Erythroblast (primary cell): Measurements from ENCODE around the gene SKIC8.

Experiments used
- DNase-seq, 2 experiments: peaks; one replicate each; lab custom pipeline; 2025; lab: John Stamatoyannopoulos, UW
- GATA1 ChIP-seq: IDR thresholded peaks from 2 replicates; pipeline ENCODE4 v1.6.1; 2011; ENCODE audit warnings: low read depth, mild to moderate bottlenecking, control low read depth, low read length, moderate library complexity
- POLR2A ChIP-seq: IDR thresholded peaks from 2 replicates; pipeline ENCODE4 v1.6.1; 2011; ENCODE audit warnings: mild to moderate bottlenecking, low read length

SKIC8 gene

DNA sequence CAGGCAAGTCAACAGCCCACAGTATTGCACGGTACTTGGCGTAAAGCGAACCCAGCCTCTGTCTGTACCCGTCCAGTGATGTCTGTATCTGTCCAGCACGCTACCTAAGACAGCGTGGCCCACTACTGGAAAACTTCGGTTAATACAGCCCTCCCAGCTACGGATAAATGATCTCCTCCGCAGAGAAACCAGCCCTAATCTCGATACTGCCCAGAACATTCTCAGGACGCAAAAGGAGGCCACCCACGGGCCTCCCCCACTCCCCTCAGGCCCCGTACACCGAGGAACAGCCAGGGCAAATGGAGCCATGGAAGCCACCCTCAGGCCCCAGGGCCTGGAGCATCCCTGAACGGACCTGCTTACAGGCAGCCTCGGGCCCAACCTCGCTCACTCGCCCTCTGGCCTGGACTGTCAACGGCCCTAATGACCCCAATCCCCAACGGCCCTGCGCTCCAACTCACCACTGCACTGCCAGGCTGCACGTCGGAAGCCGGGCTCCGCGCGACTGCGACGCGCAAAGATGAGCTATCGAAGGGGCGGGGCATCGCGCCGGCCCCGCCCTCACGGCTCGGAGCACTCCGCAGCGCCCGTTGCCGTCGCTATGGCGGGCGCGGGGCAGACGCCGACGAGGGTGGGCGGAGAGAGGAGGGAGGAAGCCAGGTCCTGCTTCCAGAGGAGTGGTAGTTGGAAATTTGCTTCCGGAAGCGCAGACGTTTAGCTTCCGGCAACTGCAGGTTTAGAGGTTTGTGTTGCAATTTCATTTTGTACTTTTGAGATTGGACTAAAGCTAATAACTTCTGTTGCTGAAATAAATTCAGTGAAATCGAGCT is at the start of gene SKIC8:
Gene SKIC8, minus strand, starts transcription at position 509 of the 830 bp plus-strand sequence. CDS start 3,923 bp downstream, outside the sequence.
- DNase-seq: peak; percentile 95 to 96
- TF ChIP-seq GATA1: no peak
- peak; percentile 91 for TF ChIP-seq POLR2A

DNA sequence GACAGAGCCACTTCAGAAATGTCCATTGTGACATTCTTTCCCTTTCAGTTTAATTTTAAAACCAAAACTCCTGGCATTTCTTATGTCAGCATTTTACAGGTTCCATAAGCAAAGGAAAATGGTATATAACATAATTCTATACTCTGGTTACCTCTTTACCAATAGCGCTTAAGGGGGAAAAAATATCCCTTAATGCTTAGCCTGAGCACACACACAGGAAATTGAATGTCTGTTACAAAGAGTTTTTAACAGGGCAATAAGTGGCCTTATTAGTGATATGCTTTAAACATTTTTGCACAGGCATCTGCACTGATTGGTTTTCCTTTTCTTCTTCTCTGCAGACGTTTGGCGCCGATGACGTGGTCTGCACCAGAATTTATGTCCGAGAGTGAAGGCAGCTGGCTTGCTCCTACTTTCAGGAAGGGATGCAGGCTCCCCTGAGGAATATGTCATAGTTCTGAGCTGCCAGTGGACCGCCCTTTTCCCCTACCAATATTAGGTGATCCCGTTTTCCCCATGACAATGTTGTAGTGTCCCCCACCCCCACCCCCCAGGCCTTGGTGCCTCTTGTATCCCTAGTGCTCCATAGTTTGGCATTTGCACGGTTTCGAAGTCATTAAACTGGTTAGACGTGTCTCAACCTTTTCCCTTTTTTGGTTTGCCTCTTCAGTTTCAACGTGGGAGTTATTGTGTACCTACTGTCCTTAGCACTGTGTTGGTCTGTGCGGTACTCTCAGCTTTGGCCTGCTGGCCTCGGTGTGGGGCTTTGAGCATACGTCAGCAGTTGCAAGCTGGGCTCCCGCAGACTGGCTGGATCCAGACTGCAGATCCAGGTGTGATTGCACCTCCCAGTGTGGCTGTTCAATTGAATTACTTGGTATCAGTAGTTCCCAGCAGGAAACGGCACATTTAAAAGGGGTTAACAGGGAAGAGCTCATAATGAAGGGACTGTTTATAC is 48.5 kb upstream of the SKIC8 start:
- no peak for TF ChIP-seq POLR2A
- TF ChIP-seq GATA1: no peak
- DNase-seq: no peak

DNA sequence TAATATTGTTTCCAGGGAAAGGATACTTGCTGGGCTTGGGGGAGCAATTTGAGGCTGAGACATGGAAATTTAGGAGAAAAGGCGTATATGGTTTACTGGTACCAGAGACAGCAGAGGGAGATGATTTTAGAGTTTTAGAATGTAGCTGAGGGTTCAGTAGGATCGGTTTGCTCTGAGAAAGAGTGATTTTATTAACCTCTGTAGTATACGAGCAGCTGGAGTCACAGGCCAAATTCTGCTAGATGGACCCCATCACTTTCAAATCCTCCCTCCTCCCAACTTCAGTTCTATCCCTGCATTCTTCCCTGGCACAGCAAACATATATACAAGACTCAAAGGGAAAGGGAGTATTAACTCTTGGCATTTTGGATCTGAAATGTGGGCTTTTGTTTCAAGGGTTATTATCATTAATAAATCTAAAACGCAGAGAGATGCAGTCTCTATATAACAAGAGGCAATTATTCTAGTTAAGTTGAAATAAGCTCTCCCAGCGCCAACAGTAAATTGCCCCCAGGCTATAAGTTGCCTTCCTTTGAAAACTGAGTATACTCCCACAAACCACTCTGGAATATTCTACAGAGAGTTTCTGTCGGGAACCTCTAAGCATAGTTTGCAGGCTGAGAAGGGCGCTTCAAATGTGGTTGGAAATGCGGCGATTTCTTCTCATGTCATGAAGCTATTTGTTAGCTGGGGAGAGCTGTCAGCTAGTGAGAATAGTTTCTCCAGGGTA is 46.2 kb upstream of the SKIC8 start:
- no peak for DNase-seq
- TF ChIP-seq GATA1: no peak
- no peak for TF ChIP-seq POLR2A

DNA sequence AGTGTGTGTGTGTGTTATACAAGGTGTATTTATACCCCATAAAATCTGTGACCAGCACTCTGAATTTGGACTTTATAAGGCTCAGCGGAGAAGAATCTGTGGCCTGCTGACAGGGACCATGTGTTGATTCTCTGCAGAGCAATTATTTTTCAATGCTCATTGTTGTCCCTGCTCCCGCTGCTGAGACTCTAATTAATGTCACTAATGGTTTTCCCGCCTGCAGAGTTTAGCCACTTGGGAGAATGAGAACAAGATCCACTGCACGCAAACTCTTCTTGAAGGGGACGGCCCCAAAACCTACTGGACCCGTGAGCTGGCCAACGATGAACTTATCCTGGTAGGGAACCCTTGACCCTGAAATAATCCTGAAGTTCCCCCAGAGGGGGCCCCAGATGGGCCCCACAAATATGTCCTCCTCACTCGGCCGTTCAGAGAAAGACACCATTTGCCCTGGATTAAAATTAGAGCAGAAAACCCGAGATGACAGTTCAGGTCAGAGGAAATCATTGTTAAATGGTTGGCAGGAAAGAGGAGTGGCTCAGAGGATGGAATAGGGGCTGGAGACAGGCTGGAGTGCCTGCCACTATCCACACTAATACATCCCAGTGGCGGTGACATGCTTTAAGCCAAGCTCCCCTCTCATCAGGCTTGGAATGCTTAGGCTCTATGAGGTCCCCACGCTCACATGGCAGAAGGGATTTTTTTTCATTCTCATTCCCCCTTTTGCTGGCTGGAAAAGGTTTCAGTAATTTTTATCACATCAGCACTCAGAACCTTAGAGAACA is 44.1 kb upstream of the SKIC8 start:
- no peak for DNase-seq
- TF ChIP-seq GATA1: no peak
- no peak for TF ChIP-seq POLR2A

DNA sequence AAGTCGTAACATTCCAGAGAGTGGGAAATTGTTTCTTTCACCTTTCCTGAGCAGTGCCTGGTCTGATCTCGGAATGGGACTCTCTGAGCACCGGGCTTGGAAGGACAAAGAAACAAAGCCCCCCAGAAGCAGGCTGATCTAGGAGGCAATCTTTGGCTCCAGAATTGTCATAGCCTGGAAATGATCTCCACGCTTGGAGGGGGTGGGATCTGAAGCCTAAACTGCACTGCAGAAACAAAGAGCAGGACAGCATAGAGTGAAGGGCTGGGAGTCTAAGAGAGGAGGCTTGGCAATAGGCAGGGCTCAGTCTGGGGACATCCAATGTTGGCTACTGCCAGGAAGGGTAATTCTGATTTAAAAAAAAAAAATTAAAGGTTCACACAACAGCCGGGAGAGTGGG is 42.6 kb upstream of the SKIC8 start:
- TF ChIP-seq GATA1: no peak
- TF ChIP-seq POLR2A: no peak
- DNase-seq: no peak

DNA sequence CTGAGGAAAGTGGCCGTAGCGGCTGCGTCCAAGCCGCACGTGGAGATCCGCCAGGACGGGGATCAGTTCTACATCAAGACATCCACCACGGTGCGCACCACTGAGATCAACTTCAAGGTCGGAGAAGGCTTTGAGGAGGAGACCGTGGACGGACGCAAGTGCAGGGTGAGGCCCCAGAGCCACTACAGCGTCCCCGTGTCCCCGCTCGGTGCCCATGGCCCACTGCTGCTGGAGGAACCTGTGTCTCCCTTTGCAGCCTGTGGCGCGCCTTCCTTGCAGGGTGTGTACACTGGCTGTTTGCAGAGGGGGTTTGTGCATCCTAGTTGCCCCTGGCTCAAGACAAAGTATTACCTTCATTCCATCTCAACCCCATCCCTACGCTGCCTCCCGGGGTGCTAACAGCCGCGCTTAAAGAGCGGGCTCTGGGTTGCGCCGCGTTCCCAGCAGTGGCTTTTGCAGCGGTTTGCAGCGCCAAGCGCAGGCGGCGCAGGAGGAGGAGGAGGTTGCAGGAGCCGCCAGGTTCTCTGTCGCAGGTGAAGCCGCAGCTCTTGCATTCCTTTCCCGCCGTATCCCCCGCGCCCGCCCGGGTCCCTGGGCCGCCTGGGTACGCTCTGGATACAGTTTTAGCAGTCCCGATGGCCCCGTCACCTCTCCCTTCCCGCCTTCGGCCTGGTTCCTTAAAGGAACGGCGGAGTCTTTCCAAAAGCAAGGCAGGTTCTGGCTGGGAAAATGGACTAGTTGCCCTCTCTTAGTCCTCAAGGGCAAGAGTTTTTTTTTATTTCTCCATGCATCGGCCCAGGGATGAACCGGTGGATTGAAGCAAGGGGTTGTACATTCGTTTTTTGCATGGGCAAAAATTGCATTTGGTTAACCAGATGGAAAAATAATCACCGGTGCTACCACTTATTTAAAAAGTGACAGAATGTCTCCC is 41.9 kb upstream of the SKIC8 start:
- DNase-seq: no peak

DNA sequence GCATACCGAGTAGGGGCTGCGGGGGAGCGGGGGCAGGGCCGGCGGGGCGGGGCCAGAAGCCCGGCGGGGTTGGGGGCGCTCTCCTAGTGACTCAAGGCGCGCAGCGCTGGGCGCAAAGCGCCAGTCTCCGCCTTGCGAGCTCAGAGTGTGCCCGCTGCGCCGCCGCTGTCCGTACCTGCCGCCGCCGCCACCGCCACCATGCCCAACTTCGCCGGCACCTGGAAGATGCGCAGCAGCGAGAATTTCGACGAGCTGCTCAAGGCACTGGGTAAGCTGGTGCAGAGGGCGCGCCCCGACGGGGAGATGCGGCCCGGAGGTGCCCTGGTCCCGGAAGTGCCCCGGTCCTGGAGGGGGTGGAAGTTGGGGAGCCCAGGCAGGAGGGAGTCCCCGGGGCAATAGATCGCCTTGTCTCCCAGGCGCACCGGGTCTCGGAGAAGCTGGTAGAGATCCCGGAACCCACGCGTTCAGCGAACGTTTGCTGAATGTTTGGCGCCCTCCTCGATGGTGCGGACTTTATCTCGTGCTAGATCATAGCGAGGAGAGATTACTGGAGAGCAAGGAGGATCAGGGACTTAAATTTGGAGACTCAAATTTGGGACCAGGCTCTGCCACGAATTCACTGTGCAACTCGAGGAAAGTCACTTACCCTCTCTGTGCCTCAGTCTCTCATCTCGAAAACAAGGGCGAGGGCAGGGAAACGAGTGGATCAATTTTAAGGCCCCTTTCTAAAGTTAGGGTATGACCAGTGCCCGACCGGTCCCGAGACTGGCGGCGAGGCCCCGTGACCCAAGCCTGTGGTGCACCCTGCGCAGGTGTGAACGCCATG is 41.0 kb upstream of the SKIC8 start, which contains the start of gene CRABP1:
Gene CRABP1, plus strand, starts transcription at position 123 of the 826 bp plus-strand sequence. Its CDS starts 76 bp downstream, at position 199.
- TF ChIP-seq POLR2A (no peak), GATA1 (no peak)
- DNase-seq: no peak

More for the DNA sequence above, 41.9 kb upstream of the SKIC8 start:
- TF ChIP-seq POLR2A (no peak), GATA1 (no peak)

DNA sequence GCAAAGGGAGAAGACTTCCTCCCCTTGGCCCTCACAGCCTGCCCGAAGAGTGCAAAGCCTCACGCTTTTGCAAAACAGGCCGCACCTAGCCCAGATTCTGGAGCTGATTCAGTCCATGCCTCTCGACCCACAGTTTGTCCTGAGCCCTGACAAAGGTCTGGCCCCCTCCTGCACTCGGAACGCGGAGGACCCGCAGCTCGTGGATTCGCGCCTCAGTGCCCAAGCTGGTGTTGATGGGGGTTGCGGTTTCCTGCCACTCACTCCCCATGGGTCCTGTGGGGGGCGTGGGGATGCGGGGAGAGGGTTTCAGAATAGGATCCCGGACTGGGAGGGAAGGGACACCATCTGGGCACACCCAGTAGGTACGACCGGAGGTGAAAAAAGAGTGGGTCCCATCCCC is 40.1 kb upstream of the SKIC8 start:
- no peak for TF ChIP-seq POLR2A
- no peak for TF ChIP-seq GATA1
- no peak for DNase-seq

DNA sequence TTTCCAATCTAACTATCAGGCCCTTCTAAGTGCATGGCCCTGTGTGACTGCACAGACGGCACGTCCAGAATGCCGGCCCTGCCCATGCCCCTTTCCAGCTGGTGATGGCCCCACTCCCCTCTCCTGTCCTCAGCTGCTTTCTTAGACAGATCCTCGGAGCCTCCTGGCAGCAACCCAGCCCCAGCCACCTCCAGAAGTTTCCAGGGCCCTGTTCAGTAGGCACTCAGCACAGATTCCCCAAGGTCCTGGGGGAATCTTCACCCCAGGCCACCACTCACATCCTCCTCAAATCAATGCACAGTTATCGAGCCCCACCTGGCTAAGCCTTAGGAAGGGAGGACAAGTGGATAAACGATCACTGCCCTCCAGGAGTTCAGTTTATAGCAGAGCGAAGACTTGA is 39.4 kb upstream of the SKIC8 start:
- no peak for TF ChIP-seq POLR2A
- TF ChIP-seq GATA1: no peak
- no peak for DNase-seq

DNA sequence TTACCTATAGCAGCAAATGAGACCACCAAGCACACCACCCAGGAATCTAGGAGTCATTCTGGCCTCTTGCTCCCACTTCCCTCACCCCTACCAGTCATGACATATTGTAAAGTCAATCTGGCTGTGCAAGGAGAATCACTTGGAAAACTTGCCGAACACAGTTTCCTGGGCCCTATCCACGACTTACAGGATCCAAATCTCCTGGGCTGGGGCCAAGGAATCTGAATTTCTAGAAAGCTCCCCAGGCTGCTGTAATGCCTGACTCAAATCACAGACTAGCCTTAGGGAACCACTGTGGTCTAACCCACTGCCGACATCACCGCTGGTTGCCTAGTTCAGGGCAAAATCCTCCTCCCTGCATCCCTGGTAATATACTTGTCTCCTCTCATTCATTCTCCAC is 36.6 kb upstream of the SKIC8 start:
- no peak for DNase-seq
- TF ChIP-seq GATA1 (no peak), POLR2A (no peak)

DNA sequence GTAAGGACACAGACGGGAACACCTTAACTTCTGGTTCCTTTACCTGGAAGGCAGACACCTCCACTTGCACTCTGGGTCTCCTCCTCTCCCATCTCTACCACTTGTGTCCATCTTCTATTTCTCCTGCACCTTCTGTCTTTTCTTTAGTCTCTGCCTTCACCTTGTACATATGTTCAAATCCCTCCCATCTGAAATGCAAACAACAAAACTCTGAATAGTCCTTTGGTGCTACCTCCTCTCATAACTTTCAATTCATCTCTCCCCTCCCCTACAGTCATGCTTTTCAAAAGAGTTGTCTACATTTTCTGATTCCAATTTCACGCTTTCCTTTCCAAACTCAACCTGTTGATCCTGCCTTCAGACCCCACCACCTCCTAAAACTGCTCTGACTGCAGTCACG is 35.4 kb upstream of the SKIC8 start:
- no peak for TF ChIP-seq GATA1
- TF ChIP-seq POLR2A: no peak

More for the DNA sequence above, 35.4 kb upstream of the SKIC8 start:
- DNase-seq: no peak
